Naive B cell (primary cell): ENCODE data around the gene ALDH3B2. TPM values are rescaled to one million over a fixed set of nuclear protein-coding genes. Genes with fewer than 3 reads are reported as not detected.
A peak's percentile ranks its signal among the peaks of the same experiment; 100 is the strongest.
"Not testable (repeated sequence)": the region's sequence is repeated elsewhere in the genome, so short reads cannot be mapped to it uniquely, and the experiment has no call there.

Experiments
- ATAC-seq, 2 donors: fragments of 150-1000 bp; cut with Tn5 transposase; 2 replicates each; pipeline ENCODE4 v1.10.0; 2021; ENCODE audit warnings: low read depth in 2 of 2, mild to moderate bottlenecking in 2 of 2, moderate library complexity in 2 of 2
- DNase-seq: peaks from one replicate; pipeline ENCODE4 v3.0.0; 2022
- H3K27ac Mint-ChIP-seq, 6 donors: one replicate each; pipeline ENCODE4 v1.8.0; 2020 to 2022; ENCODE audit warnings: mild to moderate bottlenecking in 6 of 6, mixed read lengths in 6 of 6, moderate library complexity in 5 of 6, inconsistent platforms in 2 of 6
- H3K27me3 Mint-ChIP-seq, 3 donors: one replicate each; pipeline ENCODE4 v1.8.0; 2021 to 2022; ENCODE audit warnings: mixed read lengths in 3 of 3, mild to moderate bottlenecking in 1 of 3
- H3K36me3 Mint-ChIP-seq, 2 donors: one replicate each; pipeline ENCODE4 v1.8.0; 2020 to 2022; ENCODE audit warnings: mixed read lengths in 2 of 2, inconsistent platforms in 1 of 2, mild to moderate bottlenecking in 1 of 2
- H3K4me1 Mint-ChIP-seq, 3 donors: one replicate each; pipeline ENCODE4 v1.8.0; 2020 to 2022; ENCODE audit warnings: mixed read lengths in 3 of 3, inconsistent platforms in 1 of 3, mild to moderate bottlenecking in 1 of 3, moderate library complexity in 1 of 3
- H3K4me3 Mint-ChIP-seq, 8 donors: one replicate each; pipeline ENCODE4 v1.8.0; 2020 to 2022; ENCODE audit warnings: mild to moderate bottlenecking in 8 of 8, mixed read lengths in 8 of 8, moderate library complexity in 8 of 8, inconsistent platforms in 2 of 8
- H3K9me3 Mint-ChIP-seq, 7 donors: one replicate each; pipeline ENCODE4 v1.8.0; 2020 to 2022; ENCODE audit warnings: mixed read lengths in 7 of 7, mild to moderate bottlenecking in 5 of 7, inconsistent platforms in 2 of 7, moderate library complexity in 1 of 7
- polyA plus RNA-seq, 6 donors: library from polyadenylated mRNA; unstranded; fragments of 300-500 nt; fragmentation: Illumina TruSeq; gene quantifications; one replicate each; pipeline ENCODE4 v1.2.3, GENCODE V29; 2021; ENCODE audit warnings: low read depth in 6 of 6

The ALDH3B2 gene
- polyA plus RNA-seq, 6 donors from 2014 or later, result 0.30 to 2.4 (median 1.1) TPM; not detected in 3

GRCh38 chr11:67699521-67699920 is 25.1 kb upstream of the ALDH3B2 start:
- DNase-seq, result no peak
- Mint-ChIP-seq H3K4me1 (peaks cover 0 to 4% (median 0%) of the 10 kb centered on the region in 3 donors), H3K9me3 (peaks cover 4 to 15% (median 8%) of the 10 kb centered on the region in 7 donors), H3K27me3 (peaks cover 25 to 36% (median 27%) of the 10 kb centered on the region in 3 donors), H3K4me3 (no peak overlapping the region), H3K27ac (no peak overlapping the region), H3K36me3 (peaks cover 4 to 17% of the 10 kb centered on the region in 2 donors)
- ATAC-seq, result no peak

- H3K4me1 Mint-ChIP-seq, result peaks cover 0 to 4% (median 0%) of the 10 kb centered on the region in 3 donors
- DNase-seq, result no peak
- H3K27ac Mint-ChIP-seq, result no peak overlapping the region
- no peak for ATAC-seq
- H3K27me3 Mint-ChIP-seq, result peaks cover 16 to 29% (median 17%) of the 10 kb centered on the region in 3 donors
- H3K4me3 Mint-ChIP-seq, result no peak overlapping the region
- H3K36me3 Mint-ChIP-seq, result peaks cover 4 to 17% of the 10 kb centered on the region in 2 donors
- H3K9me3 Mint-ChIP-seq, result peaks cover 4 to 15% (median 8%) of the 10 kb centered on the region in 7 donors
Observed at GRCh38 chr11:67698247-67698646, 23.8 kb upstream of the ALDH3B2 start.

DNA sequence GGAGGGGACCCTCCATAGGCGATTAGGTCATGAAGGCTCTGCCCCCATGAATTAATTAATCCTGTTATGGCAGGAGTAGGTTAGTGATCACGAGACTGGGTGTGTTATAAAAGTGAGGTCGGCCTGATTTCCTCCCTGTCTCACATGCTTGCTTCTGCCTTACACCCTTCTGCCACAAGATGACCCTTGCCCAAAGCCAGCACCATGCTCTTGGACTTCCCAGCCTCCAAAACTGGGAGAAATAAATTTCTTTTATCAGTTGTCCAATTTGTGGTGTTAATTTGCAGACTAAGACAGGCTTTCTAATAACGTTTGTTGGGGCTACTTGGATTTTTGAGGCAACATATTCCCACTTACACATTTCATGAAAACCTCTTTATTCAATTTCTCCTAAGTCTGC is 23.4 kb upstream of the ALDH3B2 start:
- H3K9me3 Mint-ChIP-seq, result peaks cover 4 to 15% (median 8%) of the 10 kb centered on the region in 7 donors

DNA sequence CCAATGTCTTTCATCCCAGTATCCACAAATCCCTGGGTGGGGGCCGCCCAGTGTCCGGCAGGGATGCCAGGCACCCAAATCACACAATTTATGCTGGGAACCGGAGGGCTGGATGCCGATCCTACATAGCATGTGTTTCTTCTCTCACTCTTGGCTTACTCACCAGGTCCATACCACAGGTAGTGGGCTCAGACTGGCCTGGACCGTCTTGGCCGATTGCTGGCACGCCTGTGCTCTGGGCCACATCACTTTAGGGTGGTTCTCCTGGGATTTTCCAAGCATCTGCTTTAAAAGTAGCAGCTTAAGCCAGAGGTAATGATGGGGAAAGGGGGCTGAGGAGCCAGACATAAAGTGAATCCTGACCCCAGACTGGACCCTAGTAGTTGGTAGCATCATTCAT is 22.6 kb upstream of the ALDH3B2 start:
- peaks cover 0 to 4% (median 0%) of the 10 kb centered on the region in 3 donors for H3K4me1 Mint-ChIP-seq
- DNase-seq (no peak), ATAC-seq (no peak)
- peaks cover 4 to 17% of the 10 kb centered on the region in 2 donors for H3K36me3 Mint-ChIP-seq
- peaks cover 4 to 15% (median 8%) of the 10 kb centered on the region in 7 donors for H3K9me3 Mint-ChIP-seq
- peak overlapping the region in 1 of 6 donors; percentile 28 for H3K27ac Mint-ChIP-seq
- H3K4me3 Mint-ChIP-seq, result no peak overlapping the region
- H3K27me3 Mint-ChIP-seq, result peaks cover 10 to 29% (median 10%) of the 10 kb centered on the region in 3 donors

More for the DNA sequence above, 23.4 kb upstream of the ALDH3B2 start:
- peaks cover 0 to 4% (median 0%) of the 10 kb centered on the region in 3 donors for H3K4me1 Mint-ChIP-seq
- H3K36me3 Mint-ChIP-seq, result peaks cover 4 to 17% of the 10 kb centered on the region in 2 donors
- ATAC-seq, result no peak
- H3K27me3 Mint-ChIP-seq, result peaks cover 12 to 29% (median 13%) of the 10 kb centered on the region in 3 donors
- no peak for DNase-seq
- H3K4me3 Mint-ChIP-seq, result no peak overlapping the region
- no peak overlapping the region for H3K27ac Mint-ChIP-seq

DNA sequence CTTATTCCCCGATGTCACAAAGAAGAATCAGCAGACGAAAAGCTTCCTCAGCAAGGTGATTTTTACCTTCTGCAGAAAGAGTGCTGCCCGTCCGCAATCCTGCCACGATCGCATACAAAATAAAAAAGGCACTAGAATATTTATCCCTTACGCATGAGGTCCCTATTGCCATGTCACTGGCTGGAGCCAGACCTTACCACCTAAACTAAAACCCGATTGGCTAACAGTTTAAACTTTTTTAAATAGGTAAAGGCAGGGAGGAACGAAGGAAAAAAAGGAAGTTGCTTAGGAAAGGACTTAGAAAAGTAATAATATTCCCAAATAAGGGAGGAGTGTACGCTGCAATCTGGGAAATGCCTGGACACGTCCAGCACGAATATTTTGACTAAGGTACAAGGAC is 21.2 kb upstream of the ALDH3B2 start:
- Mint-ChIP-seq H3K36me3 (peaks cover 4 to 15% of the 10 kb centered on the region in 2 donors), H3K27ac (peak overlapping the region in 1 of 6 donors; percentile 37), H3K27me3 (peaks cover 3 to 22% (median 7%) of the 10 kb centered on the region in 3 donors), H3K9me3 (peaks cover 4 to 14% (median 8%) of the 10 kb centered on the region in 7 donors), H3K4me1 (peaks cover 0 to 4% (median 0%) of the 10 kb centered on the region in 3 donors), H3K4me3 (no peak overlapping the region)
- ATAC-seq (no peak), DNase-seq (no peak)

DNA sequence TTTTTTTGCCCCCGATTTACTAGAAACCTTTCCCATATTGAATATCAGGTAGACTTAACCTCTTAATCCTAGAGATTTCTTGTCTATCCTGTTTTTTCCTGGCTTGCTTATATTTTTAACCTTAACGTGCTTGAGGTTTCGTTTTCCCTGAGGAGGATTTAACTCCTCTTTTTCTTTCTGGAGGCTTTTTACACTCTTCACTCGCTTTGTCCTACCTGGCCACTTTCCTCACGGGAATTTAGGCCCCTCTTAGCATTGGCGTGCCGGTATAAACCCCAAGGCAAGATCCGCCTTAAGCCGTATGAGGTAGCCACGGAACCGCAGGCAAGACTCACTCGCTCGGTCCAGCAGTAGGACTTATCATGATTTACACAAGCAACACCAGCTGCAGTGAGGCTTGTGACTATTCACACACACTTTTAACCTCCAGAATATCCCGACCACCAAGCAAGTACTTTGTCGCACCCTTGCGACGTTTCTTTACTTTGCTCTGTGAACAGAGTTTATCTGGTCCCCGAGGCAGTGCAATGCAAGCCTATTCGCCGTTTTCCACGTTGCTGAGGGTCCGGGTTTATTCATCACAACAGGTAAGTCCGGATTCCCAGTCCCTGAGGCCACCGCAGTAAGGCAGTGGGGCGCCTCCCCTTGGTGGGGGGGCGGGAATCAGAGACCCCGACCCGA is 20.6 kb upstream of the ALDH3B2 start:
- Mint-ChIP-seq H3K9me3 (peaks cover 0 to 10% (median 7%) of the 10 kb centered on the region in 7 donors), H3K27ac (no peak overlapping the region), H3K4me1 (no peaks in the 10 kb centered on the region), H3K36me3 (peaks cover 4 to 9% of the 10 kb centered on the region in 2 donors), H3K27me3 (peaks cover 0 to 16% (median 2%) of the 10 kb centered on the region in 3 donors), H3K4me3 (no peak overlapping the region)
- no peak for DNase-seq
- no peak for ATAC-seq

DNA sequence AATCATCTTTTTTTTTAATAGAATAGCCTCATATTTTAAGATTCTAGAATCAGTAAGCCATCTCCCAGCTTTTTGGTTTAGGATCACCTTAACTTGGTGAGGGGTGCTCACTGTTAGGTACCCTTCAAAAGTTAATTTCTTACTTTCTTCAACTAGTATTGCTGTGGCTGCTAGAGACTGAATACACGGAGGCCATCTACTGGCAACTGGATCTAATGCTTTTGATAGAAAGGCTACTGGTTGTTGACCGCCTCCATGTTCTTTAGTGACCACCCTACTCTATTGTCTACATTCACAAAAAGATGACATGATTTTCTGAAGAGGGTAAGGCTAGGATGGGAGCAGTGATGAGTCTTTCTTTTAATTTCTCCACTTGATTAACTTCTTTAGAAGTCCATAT is 16.7 kb upstream of the ALDH3B2 start:
- no peak overlapping the region for H3K27ac Mint-ChIP-seq
- no peak overlapping the region for H3K4me3 Mint-ChIP-seq
- ATAC-seq, result no peak
- no peaks in the 10 kb centered on the region for H3K9me3 Mint-ChIP-seq
- peaks cover 0 to 14% (median 8%) of the 10 kb centered on the region in 3 donors for H3K27me3 Mint-ChIP-seq
- no peak for DNase-seq
- H3K36me3 Mint-ChIP-seq, result no peaks in the 10 kb centered on the region
- peaks cover 0 to 1% (median 0%) of the 10 kb centered on the region in 3 donors for H3K4me1 Mint-ChIP-seq

DNA sequence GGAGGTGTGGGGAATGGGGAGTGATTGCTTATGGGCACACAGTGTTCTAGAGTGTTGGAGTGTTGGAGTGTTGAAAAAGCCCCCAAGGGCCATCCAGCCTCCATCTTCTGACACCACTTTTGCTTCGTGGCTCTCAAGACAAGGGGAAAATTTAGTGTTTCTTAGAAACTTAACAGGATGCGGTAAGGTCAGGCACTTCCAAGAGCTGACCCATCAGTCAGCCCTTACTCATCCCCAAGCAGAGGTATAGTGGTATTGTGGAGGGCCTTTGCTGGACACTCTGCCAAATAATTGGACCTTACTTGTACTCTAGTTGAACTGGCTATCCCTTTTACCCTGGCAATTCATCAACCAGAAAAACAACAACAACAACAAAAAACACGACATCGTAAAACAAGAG is 14.8 kb upstream of the ALDH3B2 start:
- Mint-ChIP-seq H3K9me3 (no peaks in the 10 kb centered on the region), H3K27ac (no peak overlapping the region), H3K27me3 (peaks cover 0 to 13% (median 8%) of the 10 kb centered on the region in 3 donors), H3K36me3 (no peaks in the 10 kb centered on the region), H3K4me1 (peaks cover 0 to 7% (median 1%) of the 10 kb centered on the region in 3 donors), H3K4me3 (no peak overlapping the region)
- no peak for DNase-seq
- no peak for ATAC-seq

DNA sequence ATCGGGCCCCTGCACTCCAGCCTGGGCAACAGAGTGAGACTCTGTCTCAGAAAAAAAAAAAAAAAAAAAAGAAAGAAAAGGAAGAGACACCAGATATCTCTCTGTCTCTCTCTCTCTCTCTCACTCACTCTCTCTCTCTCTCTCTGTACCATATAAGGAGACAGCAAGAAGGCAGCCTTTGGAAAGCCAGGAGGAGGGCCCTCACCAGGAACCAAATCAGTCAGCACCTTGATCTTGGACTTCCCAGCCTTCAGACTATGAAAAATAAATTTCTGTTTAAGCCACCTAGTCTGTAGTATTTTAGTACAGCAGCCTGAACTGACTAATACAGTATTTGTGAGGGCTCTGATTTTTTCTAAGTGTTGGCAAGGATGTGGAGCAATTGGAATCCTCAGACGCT is 13.6 kb upstream of the ALDH3B2 start:
- ATAC-seq (no peak), DNase-seq (no peak)
- H3K36me3 Mint-ChIP-seq, result no peaks in the 10 kb centered on the region
- H3K27ac Mint-ChIP-seq, result no peak overlapping the region
- H3K4me3 Mint-ChIP-seq, result peak overlapping the region in 1 of 8 donors; percentile 52
- H3K4me1 Mint-ChIP-seq, result peaks cover 0 to 7% (median 1%) of the 10 kb centered on the region in 3 donors
- no peaks in the 10 kb centered on the region for H3K9me3 Mint-ChIP-seq
- H3K27me3 Mint-ChIP-seq, result peaks cover 0 to 13% (median 8%) of the 10 kb centered on the region in 3 donors

DNA sequence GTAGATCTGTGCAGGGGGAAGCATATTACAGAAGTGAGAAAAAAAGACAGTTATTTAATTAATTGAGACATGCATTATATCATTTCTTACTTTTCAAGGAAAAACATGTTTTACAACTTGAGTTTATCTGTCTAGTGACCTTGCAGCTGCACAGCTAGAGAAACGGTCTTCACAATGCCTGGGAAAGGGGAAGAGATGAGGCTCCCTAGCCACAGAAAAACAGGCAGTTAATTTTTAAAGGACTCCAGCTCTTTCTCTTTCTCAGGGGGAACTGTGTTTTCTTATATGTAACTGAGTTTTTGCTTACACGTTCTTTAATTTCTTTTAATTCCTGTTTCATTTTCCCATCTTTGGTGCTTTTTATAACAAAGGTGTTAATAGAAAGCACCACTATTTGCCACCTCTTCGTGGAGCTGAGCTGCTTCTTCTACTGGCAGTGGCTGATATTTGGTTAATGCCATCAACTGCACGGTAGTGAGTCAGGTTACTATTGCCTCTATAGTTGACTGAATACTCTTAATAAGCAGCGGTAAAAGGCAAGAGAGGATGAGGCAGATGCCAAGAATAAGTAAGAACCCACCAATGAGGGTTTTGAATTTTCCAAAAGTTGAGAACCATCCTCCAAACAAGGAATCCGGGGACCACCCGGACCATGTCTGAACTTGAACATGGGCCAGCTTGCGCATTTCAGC is 11.4 kb upstream of the ALDH3B2 start:
- not testable (repeated sequence) for ATAC-seq, H3K4me1 Mint-ChIP-seq, H3K9me3 Mint-ChIP-seq, H3K36me3 Mint-ChIP-seq, DNase-seq, H3K4me3 Mint-ChIP-seq
- H3K27ac Mint-ChIP-seq, result peak overlapping the region in 1 of 6 donors; percentile 47
- peaks cover 0 to 17% (median 8%) of the 10 kb centered on the region in 3 donors for H3K27me3 Mint-ChIP-seq

DNA sequence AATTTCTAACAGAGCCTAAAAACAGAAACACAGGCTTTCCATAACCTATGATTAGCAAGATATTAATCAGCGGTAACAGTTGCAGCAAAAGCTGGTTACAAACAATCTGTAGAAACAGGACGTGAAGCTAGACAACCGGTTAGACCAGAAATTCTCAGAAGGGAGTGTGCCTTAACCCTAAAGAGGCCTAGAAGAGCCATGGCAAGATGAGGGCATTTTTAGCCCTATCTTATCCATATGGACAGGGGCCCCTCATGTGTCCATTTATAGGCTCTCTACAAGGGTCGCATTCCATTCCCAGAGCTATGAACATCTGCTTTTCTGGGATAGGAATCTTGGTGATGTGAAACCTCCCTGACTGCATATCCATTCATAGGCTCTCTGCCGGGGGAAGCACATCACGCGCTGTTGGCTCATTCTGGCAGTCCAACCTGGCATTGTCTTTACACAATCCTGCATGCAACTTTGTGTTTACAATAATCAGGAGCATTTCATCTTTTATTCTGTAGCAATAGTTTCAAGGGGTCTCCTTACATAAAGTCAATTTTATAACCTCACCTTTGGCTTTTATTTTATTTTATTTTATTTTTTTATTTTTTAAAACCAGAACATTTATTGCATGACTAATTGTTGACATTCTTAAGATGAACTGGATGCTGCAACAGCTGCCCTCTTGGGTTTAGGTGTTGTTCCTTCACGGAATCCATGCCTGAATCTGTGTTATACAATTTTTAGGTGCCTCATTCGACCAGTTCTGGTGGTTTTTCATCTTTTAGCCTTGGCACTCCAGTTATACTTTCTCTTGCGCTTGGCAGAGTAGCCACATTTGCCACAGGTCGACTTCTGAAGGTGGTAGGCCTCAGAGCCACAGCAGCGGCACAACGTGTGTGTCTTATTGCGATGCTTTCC is 8.0 kb upstream of the ALDH3B2 start:
- not testable (repeated sequence) for H3K4me1 Mint-ChIP-seq, H3K9me3 Mint-ChIP-seq, DNase-seq, H3K36me3 Mint-ChIP-seq, H3K4me3 Mint-ChIP-seq, H3K27ac Mint-ChIP-seq, H3K27me3 Mint-ChIP-seq, ATAC-seq

- Mint-ChIP-seq H3K27ac (no peak overlapping the region), H3K36me3 (no peaks in the 10 kb centered on the region), H3K9me3 (peaks cover 0 to 6% (median 1%) of the 10 kb centered on the region in 7 donors), H3K4me3 (no peak overlapping the region), H3K27me3 (peaks cover 0 to 21% (median 0%) of the 10 kb centered on the region in 3 donors), H3K4me1 (peaks cover 0 to 4% (median 0%) of the 10 kb centered on the region in 3 donors)
- DNase-seq, result no peak
- no peak for ATAC-seq
Observed at GRCh38 chr11:67680696-67681470, 6.5 kb upstream of the ALDH3B2 start.
